Measurements from ENCODE around the gene ACRV1. TPM values are rescaled to one million over a fixed set of nuclear protein-coding genes. Genes with fewer than 3 reads are reported as not detected.

ACRV1 gene
- polyA plus RNA-seq, 1 of the 3 experiments (the other 2 are of a cell fraction): not detected

- H3K9me3 ChIP-seq: no peaks in the 10 kb centered on the region
- H3K9me2 ChIP-seq: no peaks in the 10 kb centered on the region
- H3K4me2 ChIP-seq: no peak overlapping the region
- no peak overlapping the region for H3K4me3 ChIP-seq (ENCODE audit: low read depth in 2 of 2, low read length in 1 of 2)
- no peaks in the 10 kb centered on the region for H4K20me1 ChIP-seq (ENCODE audit: insufficient read depth)
- no peaks in the 10 kb centered on the region for H3K36me3 ChIP-seq (replicated peaks in 1 of 2; ENCODE audit: control insufficient read depth in 1 of 2, insufficient read depth in 2 of 2, low read length in 1 of 2)
- TF ChIP-seq YY1 (IDR thresholded peaks at IDR 0.05; ENCODE audit: low read depth) (no peak), CTCF (IDR thresholded peaks at IDR 0.05) (no peak), MEF2A (IDR thresholded peaks at IDR 0.05; ENCODE audit: borderline replicate concordance, low read depth) (no peak)
- H3K27me3 ChIP-seq (ENCODE audit: insufficient read depth): peaks cover 15% of the 10 kb centered on the region; the same call in 1 of the 2 replicates
- WGBS (ENCODE audit: low lambda C conversion rate): 44% methylated on average over 6 of the region's 6 CpGs
- no peaks in the 10 kb centered on the region for H3K79me2 ChIP-seq (ENCODE audit: insufficient read depth)
- no peak overlapping the region for H3K9ac ChIP-seq
- H2AFZ ChIP-seq (ENCODE audit: low read depth): no peak overlapping the region
- POLR2A ChIA-PET: no interaction called here
- no peaks in the 10 kb centered on the region for H3F3A ChIP-seq (replicated peaks; ENCODE audit: insufficient read depth)
- H3K27ac ChIP-seq (ENCODE audit: low read depth in 2 of 2, low read length in 1 of 2): no peak overlapping the region
- CTCF ChIA-PET: no interaction called here
- DNase-seq: no peak
- no peaks in the 10 kb centered on the region for H3K4me1 ChIP-seq (ENCODE audit: control insufficient read depth in 1 of 2, insufficient read depth in 2 of 2, low read depth in 1 of 2, low read length in 1 of 2)
Measured at GRCh38 chr11:125701018-125701610, 20.5 kb upstream of the ACRV1 start.

- no peak overlapping the region for H3K27ac ChIP-seq (ENCODE audit: low read depth in 2 of 2, low read length in 1 of 2)
- WGBS (ENCODE audit: low lambda C conversion rate): 35% methylated on average over 2 of the region's 2 CpGs
- no peak for DNase-seq
- H3K9me3 ChIP-seq: no peaks in the 10 kb centered on the region
- no peaks in the 10 kb centered on the region for H3F3A ChIP-seq (replicated peaks; ENCODE audit: insufficient read depth)
- H3K4me1 ChIP-seq (ENCODE audit: control insufficient read depth in 1 of 2, insufficient read depth in 2 of 2, low read depth in 1 of 2, low read length in 1 of 2): no peaks in the 10 kb centered on the region
- no peak overlapping the region for H3K4me2 ChIP-seq
- TF ChIP-seq PBX3 (IDR thresholded peaks at IDR 0.05) (no peak), EP300 (IDR thresholded peaks at IDR 0.05; ENCODE audit: borderline replicate concordance in 1 of 2, low read depth in 1 of 2, low read length in 1 of 2) (no peak), SMC3 (IDR thresholded peaks at IDR 0.05; ENCODE audit: low read depth, low read length) (no peak), USF2 (IDR thresholded peaks at IDR 0.05; ENCODE audit: borderline replicate concordance, low read depth, low read length) (no peak), MXI1 (IDR thresholded peaks at IDR 0.05; ENCODE audit: low read depth, low read length) (no peak), GABPA (IDR thresholded peaks at IDR 0.05; ENCODE audit: low read depth) (no peak), RAD21 (IDR thresholded peaks at IDR 0.05; ENCODE audit: low read length) (no peak), REST (IDR thresholded peaks at IDR 0.05; ENCODE audit: low read depth, low read length) (no peak)
- H3K9me2 ChIP-seq: no peaks in the 10 kb centered on the region
- peaks cover 14% of the 10 kb centered on the region; the same call in 1 of the 2 replicates for H3K27me3 ChIP-seq (ENCODE audit: insufficient read depth)
- CTCF ChIA-PET: interaction anchor here (2.5 kb wide), 1 partner anchor 12 kb away, joined by 7 read pairs; no protein-coding TSS in a partner anchor
- H4K20me1 ChIP-seq (ENCODE audit: insufficient read depth): no peaks in the 10 kb centered on the region
- POLR2A ChIA-PET: no interaction called here
- no peak overlapping the region for H3K9ac ChIP-seq
- H3K4me3 ChIP-seq (ENCODE audit: low read depth in 2 of 2, low read length in 1 of 2): no peak overlapping the region
- H2AFZ ChIP-seq (ENCODE audit: low read depth): no peak overlapping the region
- H3K79me2 ChIP-seq (ENCODE audit: insufficient read depth): no peaks in the 10 kb centered on the region
- H3K36me3 ChIP-seq (replicated peaks in 1 of 2; ENCODE audit: control insufficient read depth in 1 of 2, insufficient read depth in 2 of 2, low read length in 1 of 2): no peaks in the 10 kb centered on the region
Measured at GRCh38 chr11:125694951-125695350, 14.3 kb upstream of the ACRV1 start.

Measured in SK-N-SH (cell line).